ENCODE data around the gene PLOD1. TPM values are rescaled to one million over a fixed set of nuclear protein-coding genes. Genes with fewer than 3 reads are reported as not detected.
A peak's percentile ranks its signal among the peaks of the same experiment; 100 is the strongest.

PLOD1 gene
- total and polyA plus RNA-seq, 2 donors (not counting 1 experiment from before 2014, with no cell fraction given) = 210 to 278 TPM

DNA sequence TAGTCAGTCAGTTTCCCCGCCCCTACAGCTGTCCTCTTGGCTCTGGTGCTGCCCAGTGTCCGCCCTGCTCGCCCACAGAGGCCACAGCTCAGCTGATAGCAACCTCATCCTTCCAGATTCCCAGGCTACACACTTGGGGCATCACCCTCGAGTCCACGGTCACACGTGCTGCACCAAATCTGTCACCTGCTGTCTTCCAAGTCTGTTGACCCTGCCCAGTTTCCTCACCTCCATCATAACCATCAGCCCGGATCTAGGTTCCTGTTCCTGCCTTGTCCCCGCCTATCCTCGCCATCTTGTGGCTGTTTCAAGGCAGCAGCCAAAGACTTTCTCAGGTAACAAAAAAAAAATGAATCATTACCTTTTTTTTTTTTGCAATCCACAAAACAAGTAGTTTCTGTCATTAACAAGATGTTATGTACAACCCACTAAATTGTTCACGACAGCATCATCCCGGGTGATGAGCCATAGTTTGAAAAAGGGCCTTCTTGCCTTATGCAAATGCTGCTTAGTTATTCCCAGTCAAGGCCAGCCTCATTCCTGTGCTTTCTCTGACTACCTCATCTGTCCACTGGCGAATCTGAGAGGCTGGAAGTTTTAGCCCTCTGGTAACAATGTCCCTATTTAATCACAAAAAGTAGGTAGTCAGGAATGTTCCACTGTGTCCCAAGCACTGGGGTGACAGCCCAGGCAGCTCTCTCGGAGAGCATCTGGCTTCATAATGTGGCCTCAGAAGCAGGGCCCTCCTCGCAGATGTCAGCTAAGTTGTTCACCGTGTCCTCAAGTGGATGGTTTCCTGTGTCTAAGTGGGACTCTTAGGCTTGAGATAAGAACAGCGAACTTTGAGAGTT, 79.8 kb downstream of the PLOD1 start:
- H3K27ac ChIP-seq (ENCODE audit: insufficient read depth, low read length) = no peak overlapping the region

DNA sequence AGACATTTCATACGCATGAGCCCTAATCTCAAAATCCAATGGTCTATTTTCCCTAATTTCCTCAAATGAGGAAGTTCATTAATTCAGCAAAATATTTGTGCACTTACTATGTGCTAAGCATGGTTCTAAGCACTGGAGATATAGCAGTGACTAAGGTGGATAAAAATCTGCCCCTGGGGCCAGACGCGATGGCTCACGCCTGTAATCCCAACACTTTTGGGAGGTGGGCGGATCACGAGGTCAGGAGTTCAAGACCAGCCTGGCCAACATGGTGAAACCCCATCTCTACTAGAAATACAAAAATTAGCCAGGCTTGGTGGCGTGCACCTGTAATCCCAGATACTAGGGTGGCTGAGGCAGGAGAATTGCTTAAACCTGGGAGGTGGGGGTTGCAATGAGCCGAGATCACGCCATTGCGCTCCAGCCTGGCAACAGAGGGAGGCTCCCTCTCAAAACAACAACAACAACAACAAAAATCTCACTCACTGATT, 80.5 kb downstream of the PLOD1 start:
- peak in 1 of 2 donors; percentile 72 for DNase-seq (ENCODE audit: low read depth in 2 of 2)
- Histone ChIP-seq H3K4me1 (ENCODE audit: control insufficient read depth, extremely low read depth, insufficient read depth, low read length) (no peaks in the 10 kb centered on the region), H2AFZ (ENCODE audit: low read length) (no peak overlapping the region), H3K27ac (ENCODE audit: insufficient read depth, low read length) (no peak overlapping the region), H3K27me3 (ENCODE audit: control insufficient read depth, insufficient read depth, low read length) (no peaks in the 10 kb centered on the region), H3K79me2 (ENCODE audit: control insufficient read depth, insufficient read depth, low read length) (peaks cover 3% of the 10 kb centered on the region), H3K4me2 (ENCODE audit: extremely low read depth, insufficient read depth, low read length) (no peak overlapping the region), H4K20me1 (ENCODE audit: control insufficient read depth, extremely low read depth, insufficient read depth, low read length) (no peaks in the 10 kb centered on the region), H3K9me3 (ENCODE audit: control insufficient read depth, insufficient read depth, low read depth, low read length) (no peaks in the 10 kb centered on the region), H3K36me3 (ENCODE audit: control insufficient read depth, insufficient read depth, low read length) (peaks cover 18% of the 10 kb centered on the region), H3K9ac (ENCODE audit: insufficient read depth, low read length) (no peak overlapping the region), H3K4me3 (replicated peaks in 1 of 4; ENCODE audit: control extremely low read depth in 1 of 4, insufficient read depth in 1 of 4, low read depth in 3 of 4, low read length in 4 of 4) (no peak overlapping the region)
- no peak for TF ChIP-seq CTCF (conservative IDR thresholded peaks at IDR 0.05 in 1 of 2, IDR thresholded peaks at IDR 0.05 in 1 of 2; ENCODE audit: low read depth in 1 of 2, low read length in 2 of 2)
- TF ChIP-seq EZH2 (IDR thresholded peaks at IDR 0.05; ENCODE audit: low read length, missing control alignments) = no peak

More for the DNA sequence above, 79.8 kb downstream of the PLOD1 start:
- no peaks in the 10 kb centered on the region for H3K27me3 ChIP-seq (ENCODE audit: control insufficient read depth, insufficient read depth, low read length)
- TF ChIP-seq EZH2 (IDR thresholded peaks at IDR 0.05; ENCODE audit: low read length, missing control alignments) = no peak
- no peak for TF ChIP-seq CTCF (conservative IDR thresholded peaks at IDR 0.05 in 1 of 2, IDR thresholded peaks at IDR 0.05 in 1 of 2; ENCODE audit: low read depth in 1 of 2, low read length in 2 of 2)
- no peaks in the 10 kb centered on the region for H3K4me1 ChIP-seq (ENCODE audit: control insufficient read depth, extremely low read depth, insufficient read depth, low read length)
- H2AFZ ChIP-seq (ENCODE audit: low read length) = no peak overlapping the region
- H3K79me2 ChIP-seq (ENCODE audit: control insufficient read depth, insufficient read depth, low read length) = no peaks in the 10 kb centered on the region
- peaks cover 19% of the 10 kb centered on the region for H3K36me3 ChIP-seq (ENCODE audit: control insufficient read depth, insufficient read depth, low read length)
- no peak overlapping the region for H3K4me2 ChIP-seq (ENCODE audit: extremely low read depth, insufficient read depth, low read length)
- no peaks in the 10 kb centered on the region for H4K20me1 ChIP-seq (ENCODE audit: control insufficient read depth, extremely low read depth, insufficient read depth, low read length)
- DNase-seq (ENCODE audit: low read depth in 2 of 2) = peak in 1 of 2 donors; percentile 70
- no peak overlapping the region for H3K9ac ChIP-seq (ENCODE audit: insufficient read depth, low read length)
- H3K4me3 ChIP-seq (replicated peaks in 1 of 4; ENCODE audit: control extremely low read depth in 1 of 4, insufficient read depth in 1 of 4, low read depth in 3 of 4, low read length in 4 of 4) = no peak overlapping the region
- no peaks in the 10 kb centered on the region for H3K9me3 ChIP-seq (ENCODE audit: control insufficient read depth, insufficient read depth, low read depth, low read length)

GRCh38 chr1:12015499-12015898, 81.0 kb downstream of the PLOD1 start:
- H3K4me2 ChIP-seq (ENCODE audit: extremely low read depth, insufficient read depth, low read length) = no peak overlapping the region
- no peak overlapping the region for H3K4me3 ChIP-seq (replicated peaks in 1 of 4; ENCODE audit: control extremely low read depth in 1 of 4, insufficient read depth in 1 of 4, low read depth in 3 of 4, low read length in 4 of 4)
- H3K27me3 ChIP-seq (ENCODE audit: control insufficient read depth, insufficient read depth, low read length) = no peaks in the 10 kb centered on the region
- TF ChIP-seq CTCF (conservative IDR thresholded peaks at IDR 0.05 in 1 of 2, IDR thresholded peaks at IDR 0.05 in 1 of 2; ENCODE audit: low read depth in 1 of 2, low read length in 2 of 2) = no peak
- no peak for TF ChIP-seq EZH2 (IDR thresholded peaks at IDR 0.05; ENCODE audit: low read length, missing control alignments)
- H3K9me3 ChIP-seq (ENCODE audit: control insufficient read depth, insufficient read depth, low read depth, low read length) = no peaks in the 10 kb centered on the region
- no peak overlapping the region for H3K27ac ChIP-seq (ENCODE audit: insufficient read depth, low read length)
- peaks cover 16% of the 10 kb centered on the region for H3K36me3 ChIP-seq (ENCODE audit: control insufficient read depth, insufficient read depth, low read length)
- H3K9ac ChIP-seq (ENCODE audit: insufficient read depth, low read length) = no peak overlapping the region
- no peaks in the 10 kb centered on the region for H4K20me1 ChIP-seq (ENCODE audit: control insufficient read depth, extremely low read depth, insufficient read depth, low read length)
- H2AFZ ChIP-seq (ENCODE audit: low read length) = no peak overlapping the region
- no peak for DNase-seq (ENCODE audit: low read depth in 2 of 2)
- H3K79me2 ChIP-seq (ENCODE audit: control insufficient read depth, insufficient read depth, low read length) = peaks cover 5% of the 10 kb centered on the region
- H3K4me1 ChIP-seq (ENCODE audit: control insufficient read depth, extremely low read depth, insufficient read depth, low read length) = no peaks in the 10 kb centered on the region
